ENCODE results near the gene CCDC88B.

- TF ChIP-seq CEBPB (tag; IDR thresholded peaks at IDR 0.05) (no peak), NBN (IDR thresholded peaks at IDR 0.05; ENCODE audit: low read depth) (no peak), MEIS2 (IDR thresholded peaks at IDR 0.05; ENCODE audit: partially characterized antibody) (no peak), TAF7 (tag; IDR thresholded peaks at IDR 0.05) (no peak), MAX (CRISPR knock-in tag; IDR thresholded peaks at IDR 0.05) (no peak), CTCF (IDR thresholded peaks at IDR 0.05 in 2 of 3, conservative IDR thresholded peaks at IDR 0.05 in 1 of 3; ENCODE audit: insufficient read depth in 2 of 3, low read depth in 1 of 3, low read length in 3 of 3) (no peak), RNF2 (IDR thresholded peaks at IDR 0.05) (no peak)
Measured at GRCh38 chr11:64291262-64291751, 48.7 kb upstream of the CCDC88B start, which contains the start of gene KCNK4.
